Psoas muscle (tissue), 8 donors: ENCODE data around the gene COX17. TPM values are rescaled to one million over a fixed set of nuclear protein-coding genes. Genes with fewer than 3 reads are reported as not detected.

Experiments
- ATAC-seq, 4 donors: fragments of 200-7000 bp; cut with Tn5 transposase; one replicate each; pipeline ENCODE4 v1.9.1; 2020; ENCODE audit warnings: moderate library complexity in 3 of 4, mild to moderate bottlenecking in 2 of 4
- DNase-seq, 2 donors: peaks; one replicate each; pipeline ENCODE4 v3.0.0-alpha.2; 2020
- H3K27ac ChIP-seq: fragments of 200-600 bp; one replicate; pipeline ENCODE4 v1.8.0; 2022
- H3K27me3 ChIP-seq, 3 donors: fragments of 200-600 bp in 1 of 3; one replicate each; pipeline versions ENCODE4 v1.6.1 to v1.8.0; 2013 to 2022; ENCODE audit warnings: low read length in 2 of 3, mild to moderate bottlenecking in 2 of 3, moderate library complexity in 1 of 3; ENCODE audit not compliant: insufficient read depth in 3 of 3
- H3K36me3 ChIP-seq, 2 donors: fragments of 200-600 bp in 1 of 2; one replicate each; pipeline versions ENCODE4 v1.6.1 to v1.8.0; 2013 to 2022; ENCODE audit warnings: low read depth in 1 of 2, mild to moderate bottlenecking in 1 of 2, moderate library complexity in 1 of 2; ENCODE audit not compliant: insufficient read depth in 1 of 2
- H3K4me1 ChIP-seq: fragments of 200-600 bp; one replicate; pipeline ENCODE4 v1.8.0; 2022
- H3K4me3 ChIP-seq: fragments of 200-600 bp; one replicate; pipeline ENCODE4 v1.8.0; 2022; ENCODE audit warnings: mild to moderate bottlenecking
- H3K9me3 ChIP-seq: fragments of 200-600 bp; one replicate; pipeline ENCODE4 v1.8.0; 2022
- WGBS, 3 donors: extraction: QIAGEN DNeasy Blood & Tissue Kit; methylation state at CpG; one replicate each; pipeline versions ENCODE4 v1.1.6 to v1.1.7; 2013; 5-methylcytosine and 5-hydroxymethylcytosine counted together
- intact Hi-C, 2 donors: fragments of 100-400 bp; cut with DNase I; formaldehyde crosslinking; loops; one replicate each; pipeline versions ENCODE4 v1.11.0 to v1.14.2; 2022
- polyA plus RNA-seq, 3 donors: library from polyadenylated mRNA; stranded (reverse); fragments of 200-250 nt; gene quantifications; one replicate each; pipeline ENCODE4 v1.2.3, GENCODE V29; 2013
- total RNA-seq, 4 donors: library from RNA; stranded (reverse); fragmentation: NEBNext Ultra II Directional in 2 of 4; extraction: Animal tissue kit (Norgen Biotek cat#: 25700) in 2 of 4; gene quantifications; one replicate each; pipeline versions ENCODE4 v1.2.1 to v1.2.4, GENCODE V29; 2021 to 2023
- TF ChIP-seq, protein P1 (sequence below): fragments of 200-600 bp; IDR thresholded peaks from one replicate; pipeline ENCODE4 v1.8.0; 2022; ENCODE audit warnings: antibody characterized with exemption
- donor health status: healthy with polysubstance abuse.
- donor health status: DM: no; HTN: no; CAD: no; lungs with moderate emphysema.
- donor health status: Bipolar disorder and iron deficiency.
- donor health status: healthy.
- donor health status: DM: yes; HTN: yes; CAD: no.
- donor health status: DM: no; HTN: no; CAD: no.
- donor health status: DM: no; HTN: no; CAD: no.
- donor health status: DM: yes; HTN: yes; CAD: no.

COX17 gene
- total and polyA plus RNA-seq, 7 donors = 89.5 to 330 (median 166) TPM

DNA sequence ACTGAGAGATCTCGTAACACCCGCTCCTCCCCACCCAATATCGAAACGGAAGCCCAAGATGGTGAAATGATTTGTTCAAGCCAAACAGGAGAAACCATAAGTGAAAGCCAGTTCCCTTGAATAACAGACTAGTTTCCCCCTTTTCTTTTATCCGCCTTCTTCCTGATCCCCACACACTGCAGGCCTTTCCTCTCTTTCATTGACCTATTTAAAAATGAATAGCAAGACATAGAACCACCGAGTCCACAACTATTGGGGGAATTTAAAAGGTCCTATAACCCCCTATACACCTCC, 382 bp upstream of the COX17 start:
- Histone ChIP-seq H3K36me3 (peaks cover 0 to 28% of the 10 kb centered on the region in 2 donors), H3K27ac (peak overlapping the region; percentile 97), H3K4me3 (peak overlapping the region; percentile 92), H3K4me1 (peaks cover 18% of the 10 kb centered on the region), H3K9me3 (no peaks in the 10 kb centered on the region), H3K27me3 (no peaks in the 10 kb centered on the region)
- TF ChIP-seq, protein P1, sequence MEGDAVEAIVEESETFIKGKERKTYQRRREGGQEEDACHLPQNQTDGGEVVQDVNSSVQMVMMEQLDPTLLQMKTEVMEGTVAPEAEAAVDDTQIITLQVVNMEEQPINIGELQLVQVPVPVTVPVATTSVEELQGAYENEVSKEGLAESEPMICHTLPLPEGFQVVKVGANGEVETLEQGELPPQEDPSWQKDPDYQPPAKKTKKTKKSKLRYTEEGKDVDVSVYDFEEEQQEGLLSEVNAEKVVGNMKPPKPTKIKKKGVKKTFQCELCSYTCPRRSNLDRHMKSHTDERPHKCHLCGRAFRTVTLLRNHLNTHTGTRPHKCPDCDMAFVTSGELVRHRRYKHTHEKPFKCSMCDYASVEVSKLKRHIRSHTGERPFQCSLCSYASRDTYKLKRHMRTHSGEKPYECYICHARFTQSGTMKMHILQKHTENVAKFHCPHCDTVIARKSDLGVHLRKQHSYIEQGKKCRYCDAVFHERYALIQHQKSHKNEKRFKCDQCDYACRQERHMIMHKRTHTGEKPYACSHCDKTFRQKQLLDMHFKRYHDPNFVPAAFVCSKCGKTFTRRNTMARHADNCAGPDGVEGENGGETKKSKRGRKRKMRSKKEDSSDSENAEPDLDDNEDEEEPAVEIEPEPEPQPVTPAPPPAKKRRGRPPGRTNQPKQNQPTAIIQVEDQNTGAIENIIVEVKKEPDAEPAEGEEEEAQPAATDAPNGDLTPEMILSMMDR = no peak
- 7 to 9% (median 7%) methylated on average over 6 of the region's 6 CpGs for WGBS, 3 donors
- DNase-seq (no peak), ATAC-seq (no peak)
- intact Hi-C loops = loop anchor here (5.0 to 10.0 kb wide), 4 partner anchors 80 to 183 kb away; partner anchors contain the start of genes TIMMDC1 (in 2 of the 2), ADPRH (in 1 of the 2) and PLA1A (in 1 of the 2)

DNA sequence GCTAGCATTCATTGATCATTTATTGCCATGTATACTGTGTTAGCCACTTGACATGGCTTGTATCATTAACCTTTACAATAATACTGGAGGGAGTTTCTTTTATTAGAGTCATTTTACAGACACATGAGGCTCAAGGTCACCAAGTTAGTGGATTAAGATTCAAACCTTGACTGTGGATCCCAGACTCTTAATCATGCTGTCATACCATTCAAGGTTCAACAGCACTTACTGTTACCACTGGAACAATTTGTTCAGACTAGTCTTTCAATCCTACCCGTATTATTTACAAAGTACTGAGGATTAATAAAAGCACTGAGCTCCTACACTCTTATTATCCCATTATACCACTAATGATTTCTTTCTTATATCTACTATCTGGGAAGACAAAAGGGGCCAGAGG, 1.2 kb downstream of the COX17 start:
- TF ChIP-seq, protein P1 = no peak
- peaks cover 18% of the 10 kb centered on the region for H3K4me1 ChIP-seq
- no peak for DNase-seq
- H3K9me3 ChIP-seq = no peaks in the 10 kb centered on the region
- peaks cover 0 to 43% of the 10 kb centered on the region in 2 donors for H3K36me3 ChIP-seq
- ATAC-seq = peak in 3 of 4 donors; percentile 43 to 63 (median 55)
- H3K27me3 ChIP-seq = no peaks in the 10 kb centered on the region
- peak overlapping the region; percentile 97 for H3K27ac ChIP-seq
- peak overlapping the region; percentile 92 for H3K4me3 ChIP-seq
- intact Hi-C loops = loop anchor here (5.0 to 10.0 kb wide), 4 partner anchors 79 to 181 kb away; partner anchors contain the start of genes TIMMDC1 (in 2 of the 2), ADPRH (in 1 of the 2) and PLA1A (in 1 of the 2)
- WGBS, 3 donors = 11 to 37% (median 25%) methylated on average over 1 of the region's 1 CpG

DNA sequence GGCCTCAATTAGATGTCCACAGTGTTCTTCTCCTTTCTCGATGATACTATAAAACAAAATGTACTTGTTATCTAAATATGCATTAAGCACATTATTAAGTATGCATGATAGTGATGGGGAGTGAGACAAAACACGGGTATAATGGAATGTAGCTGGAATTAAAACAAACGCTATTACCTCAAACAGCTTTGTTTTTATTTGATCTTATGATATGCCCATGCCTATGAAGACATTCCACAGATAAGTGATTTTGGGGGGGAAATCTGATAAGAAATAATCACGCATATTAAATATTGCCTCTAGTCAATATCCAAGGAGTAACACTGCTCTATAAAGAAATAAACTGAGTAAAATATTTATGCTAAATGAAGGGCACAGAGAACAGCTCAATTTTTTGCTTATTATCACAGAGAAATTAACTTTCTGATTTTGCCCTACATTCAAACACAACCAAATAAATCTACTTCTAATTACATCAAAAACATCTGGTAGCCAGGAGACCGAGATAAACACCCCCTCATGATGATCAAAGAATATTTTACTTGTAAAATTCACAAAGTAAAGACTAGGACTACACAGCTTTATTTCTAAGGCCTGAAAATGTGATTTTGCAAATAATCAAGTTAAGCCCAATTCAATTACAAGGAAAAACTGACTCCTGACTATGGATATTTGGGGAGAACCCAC, 1.9 kb downstream of the COX17 start:
- Histone ChIP-seq H3K9me3 (no peaks in the 10 kb centered on the region), H3K27ac (peak overlapping the region; percentile 97), H3K36me3 (peaks cover 0 to 49% of the 10 kb centered on the region in 2 donors), H3K4me1 (peaks cover 18% of the 10 kb centered on the region), H3K27me3 (no peaks in the 10 kb centered on the region), H3K4me3 (peak overlapping the region; percentile 92)
- intact Hi-C loops = loop anchor here (5.0 to 10.0 kb wide), 4 partner anchors 78 to 181 kb away; partner anchors contain the start of genes TIMMDC1 (in 2 of the 2), ADPRH (in 1 of the 2) and PLA1A (in 1 of the 2)
- ATAC-seq (no peak), DNase-seq (no peak)
- WGBS, 3 donors = 85 to 88% (median 85%) methylated on average over 5 of the region's 5 CpGs
- TF ChIP-seq, protein P1 = no peak

DNA sequence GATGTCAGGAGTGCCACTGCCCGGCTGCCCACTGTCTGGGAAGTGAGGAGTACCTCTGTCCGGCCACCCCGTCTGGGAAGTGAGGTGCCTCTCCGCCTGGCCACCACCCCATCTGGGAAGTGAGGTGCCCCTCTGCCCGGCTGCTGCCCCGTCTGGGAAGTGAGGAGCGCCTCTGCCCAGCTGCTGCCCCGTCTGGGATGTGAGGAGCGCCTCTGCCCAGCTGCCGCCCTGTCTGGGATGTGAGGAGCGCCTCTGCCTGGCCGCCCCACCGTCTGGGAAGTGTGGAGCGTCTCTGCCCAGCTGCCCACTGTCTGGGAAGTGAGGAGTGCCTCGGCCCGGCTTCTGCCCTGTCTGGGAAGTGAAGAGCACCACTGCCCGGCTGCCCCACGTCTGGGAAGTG, 3.3 kb downstream of the COX17 start:
- intact Hi-C loops = loop anchor here in 1 of 2 donors (10.0 kb wide), 1 partner anchor 179 kb away; the partner anchor contains the start of gene TIMMDC1
- Histone ChIP-seq H3K4me3 (no peak overlapping the region), H3K27ac (no peak overlapping the region), H3K9me3 (no peaks in the 10 kb centered on the region), H3K36me3 (peaks cover 0 to 62% of the 10 kb centered on the region in 2 donors), H3K4me1 (peaks cover 24% of the 10 kb centered on the region), H3K27me3 (no peaks in the 10 kb centered on the region)
- TF ChIP-seq, protein P1 = no peak
- ATAC-seq (no peak), DNase-seq (no peak)
- WGBS, 3 donors = 82 to 92% (median 84%) methylated on average over 15 to 18 of the region's 18 CpGs
